Measurements from ENCODE around the gene GALM. TPM values are rescaled to one million over a fixed set of nuclear protein-coding genes. Genes with fewer than 3 reads are reported as not detected.
"Not testable (repeated sequence)": the region's sequence is repeated elsewhere in the genome, so short reads cannot be mapped to it uniquely, and the experiment has no call there.

The GALM gene
- total RNA-seq, 1 experiment from 2014 or later, result 10.0 TPM

DNA sequence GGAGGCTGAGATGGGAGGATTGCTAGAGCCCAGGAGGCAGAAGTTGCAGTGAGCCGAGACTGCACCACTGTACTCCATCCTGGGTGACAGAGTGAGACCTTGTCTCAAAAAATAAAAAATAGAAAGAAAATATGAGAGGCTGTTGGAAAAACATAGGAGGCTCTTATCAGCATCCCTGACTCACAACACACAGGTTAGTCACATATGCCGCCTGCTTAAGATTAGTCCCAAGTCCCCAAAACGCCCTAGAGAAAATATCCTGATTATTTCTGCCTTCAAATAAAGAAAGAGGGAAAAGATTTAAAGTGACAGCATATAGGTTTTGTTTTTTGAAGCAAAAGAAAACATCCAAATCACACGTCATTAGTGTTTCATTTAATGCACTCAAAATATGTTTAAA, 29.8 kb upstream of the GALM start:
- no CpG with 5 or more reads among the region's 4 CpGs for WGBS (ENCODE audit: extremely low coverage, insufficient read length, low lambda C conversion rate)
- H3K27me3 Mint-ChIP-seq (ENCODE audit: low read depth), result no peaks in the 10 kb centered on the region; the same call in 1 of the 2 replicates
- no peak overlapping the region for H3K4me2 ChIP-seq (ENCODE audit: insufficient read depth, insufficient read length, low read length)
- H3K4me1 ChIP-seq (ENCODE audit: insufficient read depth, low read length), result no peaks in the 10 kb centered on the region
- no peaks in the 10 kb centered on the region for H3K23me2 ChIP-seq (ENCODE audit: insufficient read length, low read depth, low read length, poor library complexity, severe bottlenecking)
- H3K18ac ChIP-seq (ENCODE audit: insufficient read length, low read depth, low read length), result no peak overlapping the region
- H3K9me3 Mint-ChIP-seq, result peaks cover 1 to 4% of the 10 kb centered on the region in 2 experiments; a peak in 2 of 5 replicates
- no peak overlapping the region for H2AFZ ChIP-seq (ENCODE audit: low read length)
- H2AK5ac ChIP-seq (ENCODE audit: insufficient read length, low read length), result no peak overlapping the region
- H3K4ac ChIP-seq (ENCODE audit: low read depth, low read length), result no peak overlapping the region
- H3K27ac ChIP-seq (ENCODE audit: insufficient read length, low read depth, low read length), result no peak overlapping the region
- H2BK20ac ChIP-seq (ENCODE audit: low read depth, low read length, poor library complexity, severe bottlenecking), result no peak overlapping the region
- no peak overlapping the region for H2BK15ac ChIP-seq (ENCODE audit: low read depth, low read length)
- H4K20me1 ChIP-seq (ENCODE audit: control insufficient read depth, insufficient read depth, insufficient read length), result no peaks in the 10 kb centered on the region
- no peak overlapping the region for H3K9ac ChIP-seq (ENCODE audit: extremely low read depth, insufficient read length, low read length)
- no peak overlapping the region for H4K91ac ChIP-seq (ENCODE audit: insufficient read length, low read depth, low read length)
- no peak overlapping the region for H3K4me3 Mint-ChIP-seq
- H4K5ac ChIP-seq (ENCODE audit: insufficient read length, low read depth, low read length), result no peak overlapping the region
- no peaks in the 10 kb centered on the region for H3K36me3 Mint-ChIP-seq (ENCODE audit: insufficient read depth in 1 of 3, low read depth in 3 of 3)
- no peak overlapping the region for H3T11ph ChIP-seq (ENCODE audit: low read length)
- H3K79me2 ChIP-seq (ENCODE audit: insufficient read depth, low read length), result no peaks in the 10 kb centered on the region
- H4K8ac ChIP-seq (replicated peaks; ENCODE audit: insufficient read length, low read depth, low read length), result no peak overlapping the region
- no peaks in the 10 kb centered on the region for H3K9me3 ChIP-seq (ENCODE audit: control insufficient read depth, low read depth, low read length)
- H3K79me1 ChIP-seq (ENCODE audit: insufficient read depth, low read depth, low read length, poor library complexity, severe bottlenecking), result no peaks in the 10 kb centered on the region
- H2BK5ac ChIP-seq (ENCODE audit: insufficient read length, low read length), result no peak overlapping the region
- no peak overlapping the region for H3K27ac Mint-ChIP-seq
- no peaks in the 10 kb centered on the region for H3K27me3 ChIP-seq (ENCODE audit: insufficient read depth, low read length)
- no peak overlapping the region for H2BK12ac ChIP-seq (ENCODE audit: insufficient read length, low read depth, low read length)
- no peak overlapping the region for H2BK120ac ChIP-seq (ENCODE audit: low read depth, low read length, poor library complexity, severe bottlenecking)
- TF ChIP-seq, protein P1, sequence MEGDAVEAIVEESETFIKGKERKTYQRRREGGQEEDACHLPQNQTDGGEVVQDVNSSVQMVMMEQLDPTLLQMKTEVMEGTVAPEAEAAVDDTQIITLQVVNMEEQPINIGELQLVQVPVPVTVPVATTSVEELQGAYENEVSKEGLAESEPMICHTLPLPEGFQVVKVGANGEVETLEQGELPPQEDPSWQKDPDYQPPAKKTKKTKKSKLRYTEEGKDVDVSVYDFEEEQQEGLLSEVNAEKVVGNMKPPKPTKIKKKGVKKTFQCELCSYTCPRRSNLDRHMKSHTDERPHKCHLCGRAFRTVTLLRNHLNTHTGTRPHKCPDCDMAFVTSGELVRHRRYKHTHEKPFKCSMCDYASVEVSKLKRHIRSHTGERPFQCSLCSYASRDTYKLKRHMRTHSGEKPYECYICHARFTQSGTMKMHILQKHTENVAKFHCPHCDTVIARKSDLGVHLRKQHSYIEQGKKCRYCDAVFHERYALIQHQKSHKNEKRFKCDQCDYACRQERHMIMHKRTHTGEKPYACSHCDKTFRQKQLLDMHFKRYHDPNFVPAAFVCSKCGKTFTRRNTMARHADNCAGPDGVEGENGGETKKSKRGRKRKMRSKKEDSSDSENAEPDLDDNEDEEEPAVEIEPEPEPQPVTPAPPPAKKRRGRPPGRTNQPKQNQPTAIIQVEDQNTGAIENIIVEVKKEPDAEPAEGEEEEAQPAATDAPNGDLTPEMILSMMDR (conservative IDR thresholded peaks at IDR 0.05), result no peak
- no peak overlapping the region for H3K14ac ChIP-seq (ENCODE audit: insufficient read depth, low read length)
- no peak overlapping the region for H3K23ac ChIP-seq (ENCODE audit: insufficient read length, low read depth, low read length)
- H3K4me1 Mint-ChIP-seq, result peaks cover 5 to 6% of the 10 kb centered on the region in 2 experiments; a peak in 3 of 4 replicates
- H3K56ac ChIP-seq (ENCODE audit: insufficient read length, low read depth, low read length), result no peak overlapping the region
- no peak for DNase-seq

GRCh38 chr2:38642373-38643017, 23.4 kb upstream of the GALM start:
- H3K79me2 ChIP-seq (ENCODE audit: insufficient read depth, low read length); H3T11ph ChIP-seq (ENCODE audit: low read length); DNase-seq; H3K9ac ChIP-seq (ENCODE audit: extremely low read depth, insufficient read length, low read length); H3K23me2 ChIP-seq (ENCODE audit: insufficient read length, low read depth, low read length, poor library complexity, severe bottlenecking); H2BK20ac ChIP-seq (ENCODE audit: low read depth, low read length, poor library complexity, severe bottlenecking); H3K4me1 Mint-ChIP-seq; H4K5ac ChIP-seq (ENCODE audit: insufficient read length, low read depth, low read length); H3K9me3 ChIP-seq (ENCODE audit: control insufficient read depth, low read depth, low read length); H2BK15ac ChIP-seq (ENCODE audit: low read depth, low read length); H3K79me1 ChIP-seq (ENCODE audit: insufficient read depth, low read depth, low read length, poor library complexity, severe bottlenecking); H3K56ac ChIP-seq (ENCODE audit: insufficient read length, low read depth, low read length); H3K23ac ChIP-seq (ENCODE audit: insufficient read length, low read depth, low read length); H2BK120ac ChIP-seq (ENCODE audit: low read depth, low read length, poor library complexity, severe bottlenecking); H2AFZ ChIP-seq (ENCODE audit: low read length); H3K4me2 ChIP-seq (ENCODE audit: insufficient read depth, insufficient read length, low read length); H3K27me3 ChIP-seq (ENCODE audit: insufficient read depth, low read length); H3K27ac ChIP-seq (ENCODE audit: insufficient read length, low read depth, low read length); H4K91ac ChIP-seq (ENCODE audit: insufficient read length, low read depth, low read length); H3K4ac ChIP-seq (ENCODE audit: low read depth, low read length); H3K27me3 Mint-ChIP-seq (ENCODE audit: low read depth); H2BK12ac ChIP-seq (ENCODE audit: insufficient read length, low read depth, low read length); H3K18ac ChIP-seq (ENCODE audit: insufficient read length, low read depth, low read length); H3K4me3 Mint-ChIP-seq; H4K8ac ChIP-seq (replicated peaks; ENCODE audit: insufficient read length, low read depth, low read length); H3K27ac Mint-ChIP-seq; H2BK5ac ChIP-seq (ENCODE audit: insufficient read length, low read length); H4K20me1 ChIP-seq (ENCODE audit: control insufficient read depth, insufficient read depth, insufficient read length); H3K4me1 ChIP-seq (ENCODE audit: insufficient read depth, low read length); H2AK5ac ChIP-seq (ENCODE audit: insufficient read length, low read length); H3K14ac ChIP-seq (ENCODE audit: insufficient read depth, low read length): not testable (repeated sequence)
- H3K36me3 Mint-ChIP-seq (ENCODE audit: insufficient read depth in 1 of 3, low read depth in 3 of 3), result peaks cover 6 to 22% (median 12%) of the 10 kb centered on the region in 3 experiments; a peak in 5 of 7 replicates
- WGBS (ENCODE audit: extremely low coverage, insufficient read length, low lambda C conversion rate), result no CpG with 5 or more reads among the region's 14 CpGs
- peaks cover 14 to 15% of the 10 kb centered on the region in 2 experiments for H3K9me3 Mint-ChIP-seq

All from H9 (cell line).